NCI-H82 (cell line): ENCODE results near the gene LMF1.

Experiments
- DNase-seq: peaks from one replicate; lab custom pipeline; 2025; lab: John Stamatoyannopoulos, UW

The LMF1 gene

DNA sequence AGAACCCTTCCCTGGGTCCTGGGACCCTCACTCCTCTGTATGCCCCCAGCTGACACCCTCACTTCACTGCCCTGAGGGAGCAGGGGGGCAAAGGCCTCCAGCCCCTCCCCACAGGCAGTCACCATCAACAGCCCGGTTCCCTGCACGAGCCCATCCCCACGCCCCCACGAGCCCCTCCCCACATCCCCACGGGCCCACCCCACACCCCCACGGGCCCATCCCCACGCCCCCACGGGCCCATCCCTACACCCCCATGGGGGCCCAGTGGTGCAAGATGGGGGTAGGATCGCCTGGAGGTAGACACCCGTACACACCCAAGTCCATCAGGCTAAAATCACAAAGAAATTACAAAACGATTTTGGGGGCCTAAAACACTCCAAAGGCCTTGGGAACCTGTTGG is 42.3 kb downstream of the LMF1 start:
- no peak for DNase-seq

DNA sequence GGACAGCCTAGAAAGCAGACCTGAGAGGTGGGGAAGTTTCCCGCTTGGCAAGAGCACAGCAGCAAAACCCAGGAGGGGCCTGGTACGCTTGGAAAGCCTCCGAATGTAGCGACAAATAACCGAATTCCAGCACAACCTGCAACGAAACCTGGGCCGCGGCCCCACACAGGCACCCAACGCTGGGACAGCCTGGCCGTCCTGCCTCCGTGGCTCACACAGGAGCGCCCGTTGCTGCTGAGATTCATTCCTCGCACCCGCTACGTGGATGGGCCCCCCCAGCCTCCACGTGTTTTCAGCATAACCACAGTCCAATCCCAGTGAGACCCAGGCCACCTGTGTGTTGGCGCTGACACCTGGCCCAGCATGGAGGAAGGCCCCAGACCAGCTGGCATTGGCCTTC is 42.9 kb downstream of the LMF1 start:
- DNase-seq, result no peak

- peak; percentile 13 for DNase-seq
Measured at GRCh38 chr16:927406-927805, 43.4 kb downstream of the LMF1 start.

DNA sequence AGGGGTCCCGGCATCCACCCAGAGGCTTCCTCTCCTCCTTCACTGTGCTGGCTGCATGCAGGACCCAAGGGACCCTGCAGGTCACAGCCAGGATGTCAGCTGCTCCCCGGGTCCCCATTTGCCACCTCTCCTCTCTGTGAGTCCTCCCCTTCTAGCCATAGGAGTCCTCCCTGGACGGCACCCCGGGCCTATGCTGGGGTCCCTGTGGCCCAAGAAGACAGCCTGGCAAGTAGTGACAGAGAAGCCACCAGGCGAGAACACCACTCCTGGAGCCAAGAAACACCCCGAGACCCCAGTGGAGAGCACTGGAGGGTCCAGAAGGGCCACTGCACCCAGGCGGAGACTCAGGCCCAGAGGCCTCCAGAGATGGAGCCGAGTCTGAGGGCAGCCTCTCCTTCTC is 44.1 kb downstream of the LMF1 start:
- no peak for DNase-seq

DNA sequence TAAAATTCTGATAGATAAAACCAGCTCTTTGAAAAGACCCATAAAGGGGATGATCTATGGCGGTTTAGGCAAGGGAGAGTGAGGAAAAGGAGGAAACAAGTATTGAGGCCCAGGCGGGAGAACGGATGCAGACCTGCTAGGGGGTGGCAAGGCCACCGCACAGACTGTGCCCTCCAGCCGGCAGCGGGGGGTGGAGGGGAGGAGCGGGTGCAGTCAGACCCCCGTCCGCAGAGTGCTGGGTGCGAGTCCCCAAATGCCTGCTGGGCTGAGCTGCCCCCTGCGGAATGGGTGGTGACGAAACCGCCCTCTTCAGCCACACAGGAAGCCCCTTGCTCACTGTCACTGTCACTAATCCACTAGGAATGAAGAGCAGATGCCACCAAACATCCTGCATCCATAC is 46.0 kb downstream of the LMF1 start:
- no peak for DNase-seq

GRCh38 chr16:924063-924462 is 46.7 kb downstream of the LMF1 start:
- no peak for DNase-seq

DNA sequence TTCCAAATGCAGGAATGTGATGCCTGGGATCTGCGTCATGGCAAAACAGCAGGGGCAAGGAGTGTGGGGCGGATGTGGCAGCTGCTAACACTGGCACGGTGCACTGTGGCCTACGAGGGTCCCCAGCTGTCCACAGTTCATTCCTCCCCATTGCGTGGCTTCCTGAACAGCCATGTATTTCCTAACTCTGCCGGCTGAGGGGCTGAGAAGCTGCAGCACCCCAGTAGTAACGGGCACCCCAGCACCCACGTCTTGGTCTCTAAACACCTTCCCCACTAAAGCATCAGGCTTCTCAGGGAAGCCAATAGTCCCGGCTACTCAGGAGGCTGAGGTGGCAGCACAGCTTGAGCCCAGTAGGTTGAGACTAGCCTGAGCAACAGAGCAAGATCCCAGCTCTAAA is 47.6 kb downstream of the LMF1 start:
- no peak for DNase-seq

DNA sequence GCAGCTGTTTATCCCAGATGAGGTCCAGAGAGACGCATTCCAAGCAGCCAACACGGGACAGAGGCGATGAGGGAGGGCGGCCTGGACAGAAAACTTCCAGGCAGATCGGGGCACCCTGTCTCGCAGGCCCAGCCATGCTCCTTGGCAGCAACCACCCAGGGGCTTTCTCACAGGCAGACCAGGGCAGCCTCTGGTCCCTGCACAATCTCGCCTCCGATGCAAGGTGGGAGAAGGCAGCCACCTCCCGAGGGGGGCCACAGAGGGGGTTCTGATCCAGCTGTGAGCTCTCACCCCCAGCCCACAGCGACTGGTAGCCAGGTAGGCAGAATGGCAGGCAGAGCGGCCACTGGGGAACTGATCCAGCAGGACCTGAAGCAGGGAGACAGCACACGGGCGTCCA is 48.7 kb downstream of the LMF1 start:
- DNase-seq, result no peak

GRCh38 chr16:921321-921905 is 49.4 kb downstream of the LMF1 start:
- DNase-seq, result no peak

DNA sequence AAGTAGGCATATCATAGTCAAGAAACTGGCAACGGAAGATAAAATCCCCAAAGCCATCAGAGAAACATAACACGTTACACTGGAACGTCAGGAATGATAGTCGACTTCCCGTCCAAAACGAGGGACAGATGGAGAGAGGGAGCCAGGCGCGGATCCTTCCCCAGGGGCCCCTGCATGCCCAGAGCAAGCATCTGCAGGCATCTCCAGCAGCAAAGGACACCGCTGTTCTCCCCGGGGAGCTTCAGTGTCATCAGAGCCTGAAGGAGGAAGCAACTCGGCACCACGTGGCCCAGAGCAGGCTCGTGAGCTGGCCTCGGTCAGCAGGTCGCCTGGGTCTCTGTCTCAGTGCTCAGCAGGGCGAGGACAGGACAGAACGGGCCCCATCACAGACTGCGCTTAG is 50.1 kb downstream of the LMF1 start:
- DNase-seq, result no peak

DNA sequence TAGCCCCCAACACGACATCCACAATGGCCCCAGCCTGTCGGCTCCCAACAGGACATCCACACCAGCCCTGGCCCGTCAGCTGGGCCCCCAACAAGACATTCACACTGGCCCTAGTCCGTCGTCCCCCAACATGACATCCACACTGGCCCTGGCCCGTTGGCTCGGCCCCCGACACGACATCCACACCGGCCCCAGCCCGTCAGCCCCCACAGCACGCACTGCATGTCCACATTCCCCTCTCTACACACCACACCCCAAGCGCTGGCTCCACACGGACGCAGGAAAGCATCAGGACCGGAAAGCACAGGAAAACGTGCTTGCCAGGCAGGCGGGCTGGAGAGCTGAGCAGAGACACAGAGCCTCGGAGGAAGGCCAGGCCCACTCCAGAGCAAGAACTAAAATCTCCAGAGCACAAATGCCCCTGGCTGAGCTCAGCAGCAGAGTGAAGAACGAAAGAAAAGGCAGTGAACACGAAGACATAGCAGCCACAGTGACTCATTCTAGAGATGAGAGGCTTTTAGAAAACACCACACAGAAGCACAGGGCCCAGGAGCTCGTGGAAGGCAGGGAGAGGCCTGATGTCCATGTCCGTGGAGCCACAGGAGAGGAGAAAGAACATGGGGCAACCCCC is 50.6 kb downstream of the LMF1 start:
- no peak for DNase-seq

DNA sequence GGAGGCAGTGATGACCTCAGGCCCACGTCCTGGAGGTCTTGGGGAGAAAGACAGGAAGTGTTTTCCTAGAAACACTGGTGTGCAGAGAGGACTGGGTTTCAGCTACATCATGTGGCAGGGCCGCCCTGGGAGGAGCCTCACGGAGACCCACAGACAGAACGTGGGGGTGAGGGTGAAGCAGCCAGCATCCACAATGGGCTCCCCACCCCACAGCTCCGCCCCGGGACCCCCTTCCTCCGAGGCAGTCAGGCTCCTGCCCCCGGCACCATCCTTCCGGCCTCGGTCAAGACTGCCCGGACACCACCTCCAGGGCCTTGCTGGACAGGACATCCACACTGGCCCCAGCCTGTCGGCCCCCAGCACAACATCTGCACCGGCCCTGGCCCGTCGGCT is 51.1 kb downstream of the LMF1 start:
- DNase-seq, result no peak

DNA sequence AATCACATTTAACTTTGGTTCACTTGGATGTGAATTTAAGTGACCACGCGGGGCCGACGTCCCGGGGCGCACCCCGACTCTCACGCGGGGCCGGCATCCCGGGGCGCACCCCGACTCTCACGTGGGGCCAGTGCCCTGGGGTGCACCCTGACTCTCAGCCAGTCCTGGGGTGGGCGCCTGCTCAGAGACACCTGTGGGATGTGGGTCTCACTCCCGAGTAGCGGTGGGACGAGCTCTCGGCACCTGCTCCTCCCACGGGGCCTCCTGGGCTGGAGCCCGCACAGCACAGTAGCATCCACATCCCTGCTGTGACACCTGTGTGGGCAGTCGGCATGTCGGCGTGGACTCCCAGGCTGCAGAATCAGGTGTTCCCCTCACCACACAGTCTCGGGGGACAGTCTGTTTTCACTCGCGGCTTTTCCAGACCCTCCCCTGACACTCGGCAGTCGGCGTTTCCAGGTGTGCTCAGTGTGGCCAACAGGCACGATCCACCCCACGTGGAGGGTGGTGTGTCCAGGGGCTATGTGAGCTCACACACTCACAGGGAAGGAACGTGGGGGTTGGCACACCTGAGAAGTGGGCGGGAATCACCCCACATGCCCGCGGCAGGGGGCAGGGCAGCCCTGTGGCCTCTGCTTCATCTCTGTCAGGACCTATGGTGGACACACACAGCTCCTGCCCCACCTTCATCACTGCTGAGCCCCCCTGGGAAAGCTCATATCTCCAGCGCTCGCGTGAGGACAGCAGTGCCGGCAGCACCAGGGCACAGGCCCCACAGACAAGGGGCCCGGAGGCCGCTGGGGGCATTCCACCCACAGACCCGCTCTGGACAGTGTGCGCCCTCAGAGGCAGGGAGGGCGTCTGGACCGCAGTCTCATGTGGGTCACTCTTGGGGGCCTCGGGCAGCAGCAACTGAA is 51.8 kb downstream of the LMF1 start:
- DNase-seq, result no peak

DNA sequence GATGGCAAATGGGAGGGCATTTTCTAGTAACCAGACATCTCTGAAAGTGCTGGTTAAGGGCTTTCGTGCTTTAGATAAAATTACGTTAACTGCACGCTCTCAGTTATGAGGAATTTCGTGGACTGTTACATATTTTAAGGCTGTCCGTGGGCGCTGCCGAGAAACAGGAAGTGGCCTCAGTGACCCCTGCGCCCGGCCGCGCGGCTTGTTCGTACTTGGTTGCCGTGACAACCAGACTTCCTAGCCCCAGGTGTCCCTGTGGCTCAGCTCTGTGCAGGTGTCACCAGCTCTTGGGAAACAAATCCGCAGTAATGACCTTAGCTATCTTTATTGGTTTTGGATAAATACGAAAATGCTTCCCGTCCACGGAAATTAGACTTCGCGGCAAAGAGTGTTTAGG is 52.7 kb downstream of the LMF1 start:
- no peak for DNase-seq

DNA sequence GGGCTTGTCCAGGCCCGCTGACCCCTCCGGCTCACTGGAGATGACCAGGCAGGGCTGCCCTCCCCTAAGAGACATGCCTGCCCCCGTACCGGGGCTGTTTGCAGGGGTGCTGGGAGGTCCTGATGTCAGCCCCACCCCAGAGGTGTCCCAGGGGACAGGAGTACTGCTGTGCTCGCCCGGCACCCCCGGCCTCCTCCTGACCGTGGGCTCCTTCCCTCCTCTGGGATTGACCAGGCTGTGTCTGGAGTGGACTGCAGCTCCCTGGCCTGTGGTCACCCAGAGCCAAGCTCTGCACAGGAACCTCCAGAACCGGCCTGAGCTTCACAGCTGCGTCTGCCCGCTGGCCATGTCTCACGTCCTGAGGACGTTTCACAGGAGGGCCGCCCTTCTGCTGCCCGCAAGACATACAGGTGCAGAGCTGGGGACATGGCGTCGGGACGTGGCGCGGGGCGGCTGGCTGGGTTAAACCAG is 53.2 kb downstream of the LMF1 start:
- DNase-seq, result no peak

DNA sequence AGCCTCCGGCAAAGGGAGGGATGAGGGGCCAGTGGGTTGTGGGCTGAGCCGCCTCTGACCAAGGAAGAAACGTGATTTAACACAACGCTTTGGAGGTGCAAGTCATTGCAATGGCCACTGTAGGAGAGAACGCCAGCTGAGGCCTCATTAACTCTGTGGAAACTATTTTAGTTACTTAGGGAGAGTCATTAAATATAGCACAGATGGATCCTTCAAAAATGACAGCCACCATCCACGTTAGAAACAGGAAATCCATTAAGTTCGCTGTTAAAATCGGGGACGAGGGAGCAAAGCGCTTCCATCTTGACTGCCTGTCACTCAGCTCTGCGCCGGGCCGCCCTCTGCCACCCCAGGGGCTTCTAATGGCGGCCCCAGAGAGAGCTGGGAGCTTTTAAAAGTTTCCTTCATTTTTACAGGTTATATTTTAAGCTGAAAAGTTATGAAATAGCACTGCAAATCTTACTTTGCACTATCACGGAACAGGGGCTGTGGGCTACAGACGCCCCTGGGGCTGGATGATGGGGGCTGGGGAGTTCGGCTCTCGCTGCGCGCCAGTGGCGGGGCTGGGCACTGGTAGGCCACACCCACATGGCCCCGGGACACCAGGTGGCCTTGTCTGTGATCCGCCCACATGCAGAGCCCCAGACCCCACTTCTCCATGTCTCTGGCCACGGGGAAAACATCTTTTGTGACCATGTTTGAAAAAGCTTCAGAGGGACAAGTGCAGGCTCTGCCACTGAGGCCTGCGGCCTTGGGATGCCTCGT is 54.6 kb downstream of the LMF1 start:
- no peak for DNase-seq

GRCh38 chr16:915546-915945 is 55.2 kb downstream of the LMF1 start:
- no peak for DNase-seq

DNA sequence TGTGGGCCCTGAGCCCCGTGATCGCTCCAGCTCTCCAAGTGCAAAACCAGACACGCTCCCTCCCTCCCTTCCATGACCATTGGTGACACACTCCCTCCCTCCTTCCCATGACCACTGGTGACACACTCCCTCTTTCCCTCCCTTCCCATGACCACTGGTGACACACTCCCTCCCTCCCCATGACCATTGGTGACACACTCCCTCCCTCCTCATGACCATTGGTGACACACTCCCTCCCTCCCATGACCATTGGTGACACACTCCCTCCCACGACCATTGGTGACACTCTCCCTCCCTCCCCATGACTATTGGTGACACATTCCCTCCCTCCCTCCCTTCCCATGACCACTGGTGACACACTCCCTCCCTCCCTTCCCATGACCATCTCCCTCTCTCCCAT is 56.3 kb downstream of the LMF1 start:
- no peak for DNase-seq

GRCh38 chr16:913817-914439 is 56.9 kb downstream of the LMF1 start:
- no peak for DNase-seq

- DNase-seq, result no peak
Measured at GRCh38 chr16:912684-913613, 57.8 kb downstream of the LMF1 start.

DNA sequence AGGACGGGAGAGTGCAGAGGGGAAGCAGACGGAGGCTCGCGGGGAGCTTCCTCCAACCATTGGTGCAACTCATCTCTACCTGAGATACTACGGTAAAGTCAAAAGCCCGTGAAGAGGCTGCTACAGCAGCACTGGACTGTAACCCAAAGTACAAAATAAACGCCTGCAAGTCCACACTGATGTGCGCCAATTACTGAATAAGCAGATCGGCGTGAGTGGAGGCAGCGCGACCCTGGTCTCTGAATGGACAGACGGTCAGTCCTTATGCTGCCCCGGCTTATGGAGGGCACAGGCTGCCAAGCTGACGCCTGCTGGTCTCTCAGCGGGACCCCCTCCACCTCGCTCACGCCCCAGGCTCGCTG is 58.5 kb downstream of the LMF1 start:
- DNase-seq, result no peak
